Muscle layer of colon (tissue), 2 donors: ENCODE results near the gene UTY.

Experiments used
- H3K27ac ChIP-seq: one replicate; pipeline ENCODE4 v1.7.0; 2013; ENCODE audit warnings: low read depth, mild to moderate bottlenecking, low read length, moderate library complexity
- H3K27me3 ChIP-seq, 2 donors: one replicate each; pipeline ENCODE4 v1.7.0; 2013; ENCODE audit warnings: low read length in 2 of 2, mild to moderate bottlenecking in 2 of 2; ENCODE audit not compliant: insufficient read depth in 2 of 2, control insufficient read depth in 1 of 2
- H3K36me3 ChIP-seq: one replicate; pipeline ENCODE4 v1.7.0; 2013; ENCODE audit warnings: mild to moderate bottlenecking, low read length; ENCODE audit not compliant: insufficient read depth
- H3K4me1 ChIP-seq: one replicate; pipeline ENCODE4 v1.7.0; 2013; ENCODE audit warnings: mild to moderate bottlenecking, low read length; ENCODE audit not compliant: insufficient read depth
- H3K4me3 ChIP-seq, 2 donors: one replicate each; pipeline ENCODE4 v1.7.0; 2013; ENCODE audit warnings: low read length in 2 of 2, low read depth in 1 of 2, mild to moderate bottlenecking in 1 of 2, moderate library complexity in 1 of 2
- H3K9ac ChIP-seq: one replicate; pipeline ENCODE4 v1.7.0; 2013; ENCODE audit warnings: low read length
- H3K9me3 ChIP-seq: one replicate; pipeline ENCODE4 v1.7.0; 2013; ENCODE audit warnings: mild to moderate bottlenecking, low read length
- donor health status: abdominal sarcoma.
- donor health status: Adenocarcinoma of cecum.

Gene UTY

GRCh38 chrY:13443146-13443545, 36.7 kb downstream of the UTY start:
- Histone ChIP-seq H3K4me3 (no peak overlapping the region), H3K27ac (no peak overlapping the region), H3K36me3 (no peaks in the 10 kb centered on the region), H3K9ac (no peak overlapping the region), H3K9me3 (no peaks in the 10 kb centered on the region), H3K27me3 (no peaks in the 10 kb centered on the region), H3K4me1 (no peaks in the 10 kb centered on the region)

GRCh38 chrY:13440811-13441210, 39.0 kb downstream of the UTY start:
- no peak overlapping the region for H3K27ac ChIP-seq
- H3K27me3 ChIP-seq = no peaks in the 10 kb centered on the region
- H3K9ac ChIP-seq = no peak overlapping the region
- H3K9me3 ChIP-seq = no peaks in the 10 kb centered on the region
- H3K4me1 ChIP-seq = no peaks in the 10 kb centered on the region
- H3K4me3 ChIP-seq = no peak overlapping the region
- no peaks in the 10 kb centered on the region for H3K36me3 ChIP-seq

- Histone ChIP-seq H3K27ac (no peak overlapping the region), H3K9ac (no peak overlapping the region), H3K4me1 (no peaks in the 10 kb centered on the region), H3K36me3 (no peaks in the 10 kb centered on the region), H3K9me3 (no peaks in the 10 kb centered on the region), H3K27me3 (no peaks in the 10 kb centered on the region), H3K4me3 (no peak overlapping the region)
Observed at GRCh38 chrY:13435968-13436937, 43.6 kb downstream of the UTY start.

DNA sequence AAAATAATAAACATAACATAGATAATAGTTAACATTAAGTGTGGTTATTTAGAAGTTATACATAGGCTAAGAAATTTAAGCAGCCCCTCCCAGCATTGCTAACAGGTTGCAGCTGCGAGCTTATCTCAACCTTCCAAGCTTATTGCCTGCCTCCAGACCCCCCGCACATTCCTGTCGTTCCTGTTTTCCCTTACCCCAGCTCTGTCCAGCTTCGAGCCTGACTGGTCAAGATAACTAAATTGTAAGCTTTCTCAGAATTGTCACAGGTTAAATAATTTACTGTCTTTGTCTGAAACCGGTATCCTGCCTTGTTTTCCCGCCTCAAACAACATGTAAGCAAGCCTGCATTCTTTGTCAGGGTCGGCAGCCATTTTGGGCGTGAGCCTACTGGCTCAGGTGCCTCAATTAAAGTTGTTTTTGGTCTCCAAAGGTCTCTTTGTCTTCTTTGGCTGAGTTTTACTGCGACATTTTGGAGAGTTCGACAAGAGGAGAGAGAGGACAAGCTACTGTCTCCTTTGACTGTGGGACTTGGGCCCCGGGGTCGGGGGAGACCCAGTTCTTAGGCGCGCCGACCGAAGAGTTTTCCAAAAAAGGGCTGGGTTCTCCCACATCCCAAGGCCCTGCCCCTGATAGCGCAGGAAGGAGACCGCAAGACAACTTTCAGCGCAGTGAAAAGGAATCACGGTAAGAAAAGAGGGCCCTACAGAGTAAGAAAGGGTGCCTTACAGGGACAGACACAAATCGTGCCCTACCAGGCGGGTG, 44.4 kb downstream of the UTY start:
- no peaks in the 10 kb centered on the region for H3K27me3 ChIP-seq
- H3K4me3 ChIP-seq = no peak overlapping the region
- no peaks in the 10 kb centered on the region for H3K9me3 ChIP-seq
- H3K9ac ChIP-seq = no peak overlapping the region
- no peak overlapping the region for H3K27ac ChIP-seq
- H3K36me3 ChIP-seq = no peaks in the 10 kb centered on the region
- H3K4me1 ChIP-seq = no peaks in the 10 kb centered on the region

- Histone ChIP-seq H3K27ac (no peak overlapping the region), H3K9ac (no peak overlapping the region), H3K4me1 (no peaks in the 10 kb centered on the region), H3K4me3 (no peak overlapping the region), H3K36me3 (no peaks in the 10 kb centered on the region), H3K27me3 (no peaks in the 10 kb centered on the region), H3K9me3 (no peaks in the 10 kb centered on the region)
Observed at GRCh38 chrY:13432293-13433025, 47.4 kb downstream of the UTY start.

GRCh38 chrY:13429551-13429950, 50.3 kb downstream of the UTY start:
- H3K27ac ChIP-seq = no peak overlapping the region
- no peaks in the 10 kb centered on the region for H3K4me1 ChIP-seq
- H3K9me3 ChIP-seq = no peaks in the 10 kb centered on the region
- no peaks in the 10 kb centered on the region for H3K27me3 ChIP-seq
- no peak overlapping the region for H3K4me3 ChIP-seq
- H3K36me3 ChIP-seq = no peaks in the 10 kb centered on the region
- H3K9ac ChIP-seq = no peak overlapping the region

DNA sequence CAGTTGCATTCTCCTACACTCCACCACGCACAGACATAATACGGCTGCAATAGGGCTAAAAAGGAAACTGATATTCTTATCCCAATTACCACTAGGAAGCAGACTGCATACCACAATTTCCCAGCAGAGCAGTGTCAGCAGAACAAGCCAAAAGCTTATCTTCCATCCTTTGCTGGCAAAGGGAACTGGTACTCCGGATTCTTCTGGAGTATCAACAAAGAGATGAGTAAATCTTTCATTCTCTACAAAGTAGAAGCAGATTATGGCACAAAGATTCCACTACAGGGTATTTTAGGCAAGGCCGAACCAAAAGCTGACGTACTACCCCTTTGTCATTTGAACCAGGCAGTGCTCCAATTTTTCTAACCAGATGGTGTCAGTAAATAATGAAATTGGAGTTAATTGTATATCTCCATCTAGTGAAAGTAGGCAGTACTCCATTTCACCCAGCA, 56.5 kb downstream of the UTY start:
- Histone ChIP-seq H3K4me1 (no peaks in the 10 kb centered on the region), H3K27me3 (no peaks in the 10 kb centered on the region), H3K27ac (no peak overlapping the region), H3K36me3 (no peaks in the 10 kb centered on the region), H3K4me3 (no peak overlapping the region), H3K9me3 (no peaks in the 10 kb centered on the region), H3K9ac (no peak overlapping the region)

- no peak overlapping the region for H3K27ac ChIP-seq
- H3K27me3 ChIP-seq = no peaks in the 10 kb centered on the region
- H3K4me3 ChIP-seq = no peak overlapping the region
- H3K4me1 ChIP-seq = no peaks in the 10 kb centered on the region
- no peaks in the 10 kb centered on the region for H3K36me3 ChIP-seq
- no peaks in the 10 kb centered on the region for H3K9me3 ChIP-seq
- no peak overlapping the region for H3K9ac ChIP-seq
Observed at GRCh38 chrY:13416869-13417661, 62.8 kb downstream of the UTY start.

DNA sequence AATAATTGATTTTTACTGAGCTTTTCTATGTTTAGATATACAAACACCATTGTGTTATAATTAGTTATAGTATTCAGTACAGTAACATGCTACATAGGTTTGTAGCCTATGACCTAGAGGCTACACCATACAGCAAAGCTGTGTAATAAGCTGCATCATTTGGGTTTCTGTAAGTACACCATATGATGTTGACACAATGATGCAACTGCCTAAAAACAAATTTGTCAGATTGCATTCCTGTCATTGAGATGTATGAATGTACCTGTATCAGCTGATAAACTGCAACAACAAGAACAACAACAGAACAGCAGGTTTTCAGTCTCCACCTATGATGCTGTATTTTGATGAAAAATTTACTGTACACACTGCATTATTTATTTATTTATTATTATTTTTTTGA, 64.3 kb downstream of the UTY start:
- H3K9ac ChIP-seq = no peak overlapping the region
- no peak overlapping the region for H3K27ac ChIP-seq
- H3K4me1 ChIP-seq = no peaks in the 10 kb centered on the region

GRCh38 chrY:13398876-13399275, 81.0 kb downstream of the UTY start:
- H3K36me3 ChIP-seq = no peaks in the 10 kb centered on the region

More for the DNA sequence above, 64.3 kb downstream of the UTY start:
- Histone ChIP-seq H3K4me3 (no peak overlapping the region), H3K27me3 (no peaks in the 10 kb centered on the region), H3K36me3 (no peaks in the 10 kb centered on the region), H3K9me3 (no peaks in the 10 kb centered on the region)

More at GRCh38 chrY:13398876-13399275, 81.0 kb downstream of the UTY start:
- no peaks in the 10 kb centered on the region for H3K9me3 ChIP-seq
- H3K27me3 ChIP-seq = no peaks in the 10 kb centered on the region
- no peak overlapping the region for H3K9ac ChIP-seq
- H3K4me3 ChIP-seq = no peak overlapping the region
- H3K27ac ChIP-seq = no peak overlapping the region
- no peaks in the 10 kb centered on the region for H3K4me1 ChIP-seq
